HG03066 (cell line): ENCODE measurements around the gene MAPT.

Experiments used
- ATAC-seq: cut with Tn5 transposase; IDR thresholded peaks from one replicate; pipeline ENCODE4 v1.9.1; 2021; ENCODE audit warnings: low read depth; ENCODE audit not compliant: unreplicated experiment

The MAPT gene

DNA sequence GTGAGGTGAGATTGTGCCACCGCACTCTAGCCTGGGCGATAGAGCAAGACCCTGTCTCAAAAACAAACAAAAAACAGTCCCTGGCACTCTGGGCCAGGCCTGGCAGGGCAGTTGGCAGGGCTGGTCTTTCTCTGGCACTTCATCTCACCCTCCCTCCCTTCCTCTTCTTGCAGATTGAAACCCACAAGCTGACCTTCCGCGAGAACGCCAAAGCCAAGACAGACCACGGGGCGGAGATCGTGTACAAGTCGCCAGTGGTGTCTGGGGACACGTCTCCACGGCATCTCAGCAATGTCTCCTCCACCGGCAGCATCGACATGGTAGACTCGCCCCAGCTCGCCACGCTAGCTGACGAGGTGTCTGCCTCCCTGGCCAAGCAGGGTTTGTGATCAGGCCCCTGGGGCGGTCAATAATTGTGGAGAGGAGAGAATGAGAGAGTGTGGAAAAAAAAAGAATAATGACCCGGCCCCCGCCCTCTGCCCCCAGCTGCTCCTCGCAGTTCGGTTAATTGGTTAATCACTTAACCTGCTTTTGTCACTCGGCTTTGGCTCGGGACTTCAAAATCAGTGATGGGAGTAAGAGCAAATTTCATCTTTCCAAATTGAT, 129.5 kb downstream of the MAPT start:
- ATAC-seq, result no peak

DNA sequence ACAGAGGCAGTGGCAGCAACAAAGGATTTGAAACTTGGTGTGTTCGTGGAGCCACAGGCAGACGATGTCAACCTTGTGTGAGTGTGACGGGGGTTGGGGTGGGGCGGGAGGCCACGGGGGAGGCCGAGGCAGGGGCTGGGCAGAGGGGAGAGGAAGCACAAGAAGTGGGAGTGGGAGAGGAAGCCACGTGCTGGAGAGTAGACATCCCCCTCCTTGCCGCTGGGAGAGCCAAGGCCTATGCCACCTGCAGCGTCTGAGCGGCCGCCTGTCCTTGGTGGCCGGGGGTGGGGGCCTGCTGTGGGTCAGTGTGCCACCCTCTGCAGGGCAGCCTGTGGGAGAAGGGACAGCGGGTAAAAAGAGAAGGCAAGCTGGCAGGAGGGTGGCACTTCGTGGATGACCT, 130.2 kb downstream of the MAPT start:
- ATAC-seq, result no peak

DNA sequence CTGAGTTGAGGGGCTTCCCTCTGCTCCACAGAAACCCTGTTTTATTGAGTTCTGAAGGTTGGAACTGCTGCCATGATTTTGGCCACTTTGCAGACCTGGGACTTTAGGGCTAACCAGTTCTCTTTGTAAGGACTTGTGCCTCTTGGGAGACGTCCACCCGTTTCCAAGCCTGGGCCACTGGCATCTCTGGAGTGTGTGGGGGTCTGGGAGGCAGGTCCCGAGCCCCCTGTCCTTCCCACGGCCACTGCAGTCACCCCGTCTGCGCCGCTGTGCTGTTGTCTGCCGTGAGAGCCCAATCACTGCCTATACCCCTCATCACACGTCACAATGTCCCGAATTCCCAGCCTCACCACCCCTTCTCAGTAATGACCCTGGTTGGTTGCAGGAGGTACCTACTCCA, 130.7 kb downstream of the MAPT start:
- ATAC-seq, result no peak

DNA sequence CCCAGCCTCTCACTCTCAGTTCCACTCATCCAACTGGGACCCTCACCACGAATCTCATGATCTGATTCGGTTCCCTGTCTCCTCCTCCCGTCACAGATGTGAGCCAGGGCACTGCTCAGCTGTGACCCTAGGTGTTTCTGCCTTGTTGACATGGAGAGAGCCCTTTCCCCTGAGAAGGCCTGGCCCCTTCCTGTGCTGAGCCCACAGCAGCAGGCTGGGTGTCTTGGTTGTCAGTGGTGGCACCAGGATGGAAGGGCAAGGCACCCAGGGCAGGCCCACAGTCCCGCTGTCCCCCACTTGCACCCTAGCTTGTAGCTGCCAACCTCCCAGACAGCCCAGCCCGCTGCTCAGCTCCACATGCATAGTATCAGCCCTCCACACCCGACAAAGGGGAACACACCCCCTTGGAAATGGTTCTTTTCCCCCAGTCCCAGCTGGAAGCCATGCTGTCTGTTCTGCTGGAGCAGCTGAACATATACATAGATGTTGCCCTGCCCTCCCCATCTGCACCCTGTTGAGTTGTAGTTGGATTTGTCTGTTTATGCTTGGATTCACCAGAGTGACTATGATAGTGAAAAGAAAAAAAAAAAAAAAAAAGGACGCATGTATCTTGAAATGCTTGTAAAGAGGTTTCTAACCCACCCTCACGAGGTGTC, 131.3 kb downstream of the MAPT start:
- no peak for ATAC-seq

DNA sequence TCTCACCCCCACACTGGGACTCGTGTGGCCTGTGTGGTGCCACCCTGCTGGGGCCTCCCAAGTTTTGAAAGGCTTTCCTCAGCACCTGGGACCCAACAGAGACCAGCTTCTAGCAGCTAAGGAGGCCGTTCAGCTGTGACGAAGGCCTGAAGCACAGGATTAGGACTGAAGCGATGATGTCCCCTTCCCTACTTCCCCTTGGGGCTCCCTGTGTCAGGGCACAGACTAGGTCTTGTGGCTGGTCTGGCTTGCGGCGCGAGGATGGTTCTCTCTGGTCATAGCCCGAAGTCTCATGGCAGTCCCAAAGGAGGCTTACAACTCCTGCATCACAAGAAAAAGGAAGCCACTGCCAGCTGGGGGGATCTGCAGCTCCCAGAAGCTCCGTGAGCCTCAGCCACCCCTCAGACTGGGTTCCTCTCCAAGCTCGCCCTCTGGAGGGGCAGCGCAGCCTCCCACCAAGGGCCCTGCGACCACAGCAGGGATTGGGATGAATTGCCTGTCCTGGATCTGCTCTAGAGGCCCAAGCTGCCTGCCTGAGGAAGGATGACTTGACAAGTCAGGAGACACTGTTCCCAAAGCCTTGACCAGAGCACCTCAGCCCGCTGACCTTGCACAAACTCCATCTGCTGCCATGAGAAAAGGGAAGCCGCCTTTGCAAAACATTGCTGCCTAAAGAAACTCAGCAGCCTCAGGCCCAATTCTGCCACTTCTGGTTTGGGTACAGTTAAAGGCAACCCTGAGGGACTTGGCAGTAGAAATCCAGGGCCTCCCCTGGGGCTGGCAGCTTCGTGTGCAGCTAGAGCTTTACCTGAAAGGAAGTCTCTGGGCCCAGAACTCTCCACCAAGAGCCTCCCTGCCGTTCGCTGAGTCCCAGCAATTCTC, 132.1 kb downstream of the MAPT start:
- no peak for ATAC-seq

DNA sequence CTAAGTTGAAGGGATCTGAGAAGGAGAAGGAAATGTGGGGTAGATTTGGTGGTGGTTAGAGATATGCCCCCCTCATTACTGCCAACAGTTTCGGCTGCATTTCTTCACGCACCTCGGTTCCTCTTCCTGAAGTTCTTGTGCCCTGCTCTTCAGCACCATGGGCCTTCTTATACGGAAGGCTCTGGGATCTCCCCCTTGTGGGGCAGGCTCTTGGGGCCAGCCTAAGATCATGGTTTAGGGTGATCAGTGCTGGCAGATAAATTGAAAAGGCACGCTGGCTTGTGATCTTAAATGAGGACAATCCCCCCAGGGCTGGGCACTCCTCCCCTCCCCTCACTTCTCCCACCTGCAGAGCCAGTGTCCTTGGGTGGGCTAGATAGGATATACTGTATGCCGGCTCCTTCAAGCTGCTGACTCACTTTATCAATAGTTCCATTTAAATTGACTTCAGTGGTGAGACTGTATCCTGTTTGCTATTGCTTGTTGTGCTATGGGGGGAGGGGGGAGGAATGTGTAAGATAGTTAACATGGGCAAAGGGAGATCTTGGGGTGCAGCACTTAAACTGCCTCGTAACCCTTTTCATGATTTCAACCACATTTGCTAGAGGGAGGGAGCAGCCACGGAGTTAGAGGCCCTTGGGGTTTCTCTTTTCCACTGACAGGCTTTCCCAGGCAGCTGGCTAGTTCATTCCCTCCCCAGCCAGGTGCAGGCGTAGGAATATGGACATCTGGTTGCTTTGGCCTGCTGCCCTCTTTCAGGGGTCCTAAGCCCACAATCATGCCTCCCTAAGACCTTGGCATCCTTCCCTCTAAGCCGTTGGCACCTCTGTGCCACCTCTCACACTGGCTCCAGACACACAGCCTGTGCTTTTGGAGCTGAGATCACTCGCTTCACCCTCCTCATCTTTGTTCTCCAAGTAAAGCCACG, 133.0 kb downstream of the MAPT start:
- ATAC-seq, result no peak

DNA sequence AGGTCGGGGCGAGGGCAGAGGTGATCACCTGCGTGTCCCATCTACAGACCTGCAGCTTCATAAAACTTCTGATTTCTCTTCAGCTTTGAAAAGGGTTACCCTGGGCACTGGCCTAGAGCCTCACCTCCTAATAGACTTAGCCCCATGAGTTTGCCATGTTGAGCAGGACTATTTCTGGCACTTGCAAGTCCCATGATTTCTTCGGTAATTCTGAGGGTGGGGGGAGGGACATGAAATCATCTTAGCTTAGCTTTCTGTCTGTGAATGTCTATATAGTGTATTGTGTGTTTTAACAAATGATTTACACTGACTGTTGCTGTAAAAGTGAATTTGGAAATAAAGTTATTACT, 133.6 kb downstream of the MAPT start:
- no peak for ATAC-seq

DNA sequence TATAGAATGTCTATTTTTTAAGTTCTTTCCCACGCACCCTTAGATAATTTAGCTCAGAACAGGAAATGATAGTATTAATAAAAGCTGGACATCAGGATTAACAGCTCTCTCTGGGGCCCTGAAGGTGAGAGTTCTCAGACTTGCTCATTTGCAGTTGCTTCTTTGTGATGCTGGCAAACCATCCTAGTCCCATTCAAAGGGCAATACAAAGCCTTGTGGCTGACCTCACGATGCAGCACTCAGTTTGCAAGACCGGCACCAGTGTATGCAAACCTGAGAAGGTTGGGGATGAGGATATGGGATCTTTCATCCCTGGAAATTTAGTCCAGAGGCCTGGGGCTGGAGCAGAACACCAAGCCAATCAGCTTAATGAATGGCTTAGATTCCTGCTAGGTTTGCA, 134.0 kb downstream of the MAPT start:
- ATAC-seq, result no peak

DNA sequence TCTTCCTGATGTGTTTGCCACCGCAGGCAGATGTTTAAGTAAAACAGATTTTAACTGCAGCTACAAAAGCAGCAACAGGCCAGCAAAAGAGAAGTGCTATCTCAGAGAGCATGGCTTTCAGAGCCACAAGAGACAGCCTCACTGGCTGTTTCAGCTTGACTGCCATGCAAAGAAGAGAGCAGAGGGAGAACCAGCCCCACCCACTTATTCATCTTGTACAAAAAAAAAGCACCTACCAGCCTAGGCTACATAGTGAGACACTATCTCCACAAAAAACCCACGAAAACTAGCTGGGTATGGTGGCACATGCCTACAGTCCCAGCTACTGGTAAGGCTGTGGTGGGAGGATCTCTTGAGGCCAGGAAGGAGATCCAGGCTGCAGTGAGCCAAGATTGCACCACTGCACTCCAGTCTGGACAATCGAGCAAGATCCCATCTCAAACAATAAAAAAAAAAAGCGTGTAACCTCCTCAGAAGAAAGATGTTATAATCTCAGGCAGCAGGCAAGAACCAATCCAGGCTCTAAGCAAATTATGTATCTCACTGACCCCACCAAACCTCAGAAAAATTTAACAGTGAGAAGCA, 134.7 kb downstream of the MAPT start:
- ATAC-seq, result no peak

DNA sequence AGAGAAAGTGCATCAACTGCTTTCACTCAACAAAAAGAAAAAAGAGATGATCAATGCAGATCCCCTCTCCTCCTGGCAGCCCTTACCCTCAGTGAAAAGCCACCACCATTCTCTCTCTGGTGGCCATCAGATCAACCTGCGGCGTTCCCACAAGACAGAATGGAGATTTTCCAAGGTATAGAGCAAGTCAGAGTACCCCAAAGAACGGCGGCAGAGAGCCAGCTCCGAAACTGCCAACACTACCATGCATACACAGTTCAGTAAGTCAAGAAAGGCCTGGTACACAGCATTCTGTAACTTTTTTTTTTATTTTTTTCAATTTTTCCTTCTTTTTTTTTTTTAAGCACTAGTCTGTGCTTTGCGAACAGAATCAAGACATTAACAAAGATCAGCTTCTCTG, 135.3 kb downstream of the MAPT start:
- no peak for ATAC-seq

DNA sequence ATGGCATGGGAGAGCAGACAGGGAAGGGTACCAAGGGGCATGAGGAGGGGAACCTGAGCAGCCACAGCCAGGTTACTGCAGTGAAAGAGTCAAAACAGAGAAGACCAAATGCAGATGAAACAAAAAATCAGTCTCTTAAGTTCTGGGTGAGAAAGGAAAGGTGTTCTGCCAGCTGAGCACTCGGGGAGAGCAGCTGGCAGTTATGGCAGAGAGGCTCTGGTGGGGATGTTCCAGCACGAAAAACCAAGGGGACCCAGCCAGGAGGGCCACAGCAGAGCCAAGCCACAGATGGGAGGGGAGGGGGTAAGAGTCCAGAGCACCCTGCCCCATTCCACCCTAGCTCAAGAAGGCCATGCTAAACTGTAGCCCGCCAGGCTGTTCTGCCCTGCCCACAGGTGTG, 136.4 kb downstream of the MAPT start:
- no peak for ATAC-seq

DNA sequence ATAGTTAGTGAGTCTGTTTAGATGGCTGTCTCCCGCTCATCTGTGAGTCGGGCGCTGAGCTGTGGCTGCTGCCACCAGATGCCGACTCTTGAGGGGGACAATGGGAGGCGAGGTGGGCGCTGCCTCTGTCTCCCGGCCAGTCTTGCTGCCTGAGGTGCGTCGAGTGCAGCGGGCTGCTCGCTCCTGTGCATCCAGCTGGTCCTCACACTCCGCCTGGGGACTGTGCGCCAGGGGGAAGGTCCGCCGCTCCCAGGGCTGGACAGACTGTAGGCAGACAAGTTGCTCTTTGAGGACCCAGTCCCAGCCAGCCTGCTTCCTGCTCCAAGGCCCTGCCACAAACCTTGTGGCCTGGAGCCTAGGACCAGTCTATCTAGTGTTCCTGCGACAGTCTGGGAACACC, 137.1 kb downstream of the MAPT start:
- no peak for ATAC-seq

DNA sequence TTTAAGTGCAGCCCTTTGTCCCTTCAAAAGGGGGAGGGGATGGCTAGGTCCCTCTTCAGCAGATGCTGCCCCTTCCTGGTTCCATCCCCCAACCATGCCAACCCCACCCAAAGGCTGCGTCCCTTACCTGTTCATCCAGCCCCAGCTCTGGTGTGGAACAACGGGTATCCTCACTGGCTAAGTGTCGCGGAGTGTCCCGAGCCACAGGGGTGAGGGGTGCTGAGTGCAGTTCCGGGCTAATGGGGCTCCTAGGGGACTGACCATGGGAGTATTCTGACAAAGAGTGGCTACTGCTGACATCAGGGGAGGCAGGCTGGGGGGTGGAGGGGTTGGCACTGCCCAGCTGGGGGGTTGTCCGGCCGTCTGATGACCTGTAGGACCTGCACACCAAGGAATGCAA, 137.6 kb downstream of the MAPT start:
- no peak for ATAC-seq

DNA sequence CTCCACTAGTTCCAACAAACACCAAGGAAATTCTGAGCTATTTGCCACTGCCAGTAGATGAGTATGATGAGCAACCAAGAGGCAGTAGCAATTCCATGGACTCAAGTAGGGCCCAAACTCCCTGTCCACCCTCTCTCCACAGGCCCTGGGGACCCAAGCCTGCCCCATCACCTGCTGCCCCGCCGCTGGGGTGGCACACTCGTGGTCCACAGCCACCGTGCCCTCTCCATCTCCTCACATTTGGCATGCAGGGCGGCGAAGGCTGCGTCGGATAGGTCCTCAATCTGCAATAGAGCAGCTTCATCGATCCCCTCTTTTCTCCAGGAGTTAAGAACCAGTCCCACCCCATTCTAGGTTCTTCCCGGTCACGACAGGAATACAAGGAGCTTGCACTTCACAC, 138.6 kb downstream of the MAPT start:
- ATAC-seq, result no peak

DNA sequence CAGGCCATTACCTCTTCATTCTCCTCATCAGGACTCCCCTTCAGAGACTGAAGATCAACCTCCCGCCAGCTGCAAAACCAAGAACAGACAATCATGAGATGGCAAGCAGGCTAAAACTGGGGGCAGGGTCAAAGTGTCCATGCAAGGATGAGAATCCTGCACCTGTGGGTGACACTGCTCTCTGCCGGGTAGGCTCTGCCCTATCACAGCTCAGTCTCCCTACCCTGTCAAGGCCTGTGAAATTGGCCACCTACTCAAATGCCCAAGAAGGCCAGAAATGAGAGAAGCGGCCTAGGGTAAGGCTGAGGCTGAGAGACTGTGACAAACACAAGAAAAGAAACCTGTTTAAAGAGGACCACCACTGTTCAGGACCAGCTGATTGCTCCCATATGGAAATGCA, 139.0 kb downstream of the MAPT start:
- no peak for ATAC-seq

DNA sequence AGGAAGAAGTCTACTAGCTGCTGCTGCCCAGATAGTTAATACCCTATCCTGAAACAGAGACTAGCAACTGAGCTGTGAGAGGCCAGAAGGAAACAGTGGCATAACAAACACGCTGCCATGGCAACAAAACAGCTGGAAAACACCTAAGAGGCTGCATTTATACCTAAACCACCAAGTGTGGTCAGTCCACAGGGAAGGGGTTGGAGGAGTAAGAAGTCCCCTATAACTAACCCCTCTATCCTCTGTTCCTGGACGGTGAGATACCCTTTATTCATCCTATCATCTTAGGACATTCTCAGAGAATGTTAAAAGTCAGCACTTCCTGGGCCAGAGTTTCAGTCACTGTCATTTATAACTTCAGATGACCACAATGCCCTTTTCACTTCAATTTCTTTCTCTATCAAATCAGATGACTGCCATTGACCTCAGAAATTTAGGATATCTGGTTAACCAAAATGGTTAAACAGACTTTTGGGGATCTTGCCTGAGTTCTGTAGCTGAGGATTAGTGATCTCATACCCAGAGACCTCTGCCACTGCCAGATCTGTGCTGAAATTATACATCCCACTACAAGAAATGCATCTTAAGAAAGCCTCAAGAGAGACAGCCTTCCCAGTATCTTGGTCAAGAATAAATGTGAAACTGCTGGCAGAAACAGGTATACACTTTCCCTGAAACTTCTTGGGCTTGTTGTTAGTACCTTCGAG, 140.9 kb downstream of the MAPT start:
- no peak for ATAC-seq

DNA sequence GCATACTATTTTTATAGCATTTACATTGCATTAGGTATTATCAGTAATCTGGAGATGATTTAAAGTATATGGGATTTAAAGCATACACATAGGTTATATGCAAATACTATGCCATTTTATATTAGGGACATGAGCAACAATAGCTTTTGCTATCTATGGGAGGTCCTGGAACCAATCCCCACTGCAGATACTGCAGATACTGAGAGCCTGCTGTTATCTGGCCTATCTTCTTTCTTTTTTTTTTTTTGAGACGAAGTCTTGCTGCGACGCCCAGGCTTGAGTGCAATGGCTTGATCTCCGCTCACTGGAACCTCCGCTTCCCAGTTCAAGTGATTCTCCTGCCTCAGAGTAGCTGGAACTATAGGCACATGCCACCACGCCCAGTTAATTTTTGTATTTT, 142.1 kb downstream of the MAPT start:
- no peak for ATAC-seq

DNA sequence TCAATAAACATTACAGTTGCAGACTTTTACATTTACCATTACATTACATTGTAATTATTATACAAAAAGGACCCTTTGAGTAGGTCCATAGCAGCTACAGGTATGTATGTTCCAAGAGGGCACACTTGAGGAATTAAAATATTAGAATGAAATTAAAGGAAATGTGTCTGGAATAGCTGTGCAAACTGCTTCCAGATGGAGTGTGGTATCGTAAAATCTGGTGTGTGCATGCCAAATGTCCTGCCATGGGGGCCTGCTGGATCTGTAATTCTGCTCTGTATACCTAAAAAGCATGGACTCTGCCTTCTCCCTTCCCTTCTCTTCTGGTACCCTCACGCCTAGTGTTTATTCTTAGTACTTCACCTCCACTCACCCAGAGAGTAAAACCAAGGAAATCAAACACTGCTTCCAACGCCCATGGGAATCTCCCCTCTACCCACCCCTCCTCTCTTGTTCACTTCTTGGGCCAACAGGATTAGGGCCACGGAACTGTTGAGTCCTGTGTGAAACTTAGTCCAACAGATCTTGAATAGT, 143.4 kb downstream of the MAPT start:
- ATAC-seq, result no peak

DNA sequence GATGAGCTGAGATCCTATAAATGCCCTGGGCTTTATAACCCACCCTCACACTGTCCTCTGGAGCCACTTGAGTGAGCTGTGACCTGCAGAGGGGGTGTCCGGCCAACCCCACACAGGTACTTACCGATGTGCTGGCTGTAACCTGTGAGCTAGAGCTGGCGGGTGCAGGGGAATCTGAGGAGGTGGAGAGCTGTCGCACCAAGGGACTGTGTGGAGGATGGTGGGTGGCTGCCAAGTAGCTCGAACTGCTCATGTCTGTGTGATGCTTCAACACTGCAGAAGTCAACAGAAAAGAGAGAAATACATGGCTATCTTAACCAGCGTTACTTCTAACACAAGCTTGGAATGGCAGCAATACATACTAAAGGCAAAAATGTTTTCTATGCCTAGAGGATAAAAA, 144.1 kb downstream of the MAPT start:
- ATAC-seq, result no peak

DNA sequence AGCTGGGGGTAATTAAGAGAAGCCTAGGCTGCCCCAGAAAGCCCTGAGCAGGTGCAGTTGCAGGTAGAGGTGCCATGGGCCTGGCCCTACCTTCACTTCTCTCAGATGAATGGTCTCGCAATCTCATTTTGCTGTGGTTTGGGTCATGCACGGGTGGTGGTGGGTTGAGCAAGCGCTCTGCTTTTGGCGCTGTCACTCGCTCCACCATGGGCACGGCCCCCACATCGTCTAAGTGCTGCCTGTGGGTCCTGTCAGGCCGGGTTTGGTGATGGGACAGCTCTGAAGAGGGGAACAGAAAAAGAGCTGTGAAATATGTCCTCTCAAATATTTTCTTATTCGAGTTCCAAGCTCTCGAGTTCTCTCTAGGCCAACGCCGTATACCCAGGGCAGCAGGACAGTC, 144.6 kb downstream of the MAPT start:
- no peak for ATAC-seq
